ENCODE measurements around the gene SLC25A21. TPM values are rescaled to one million over a fixed set of nuclear protein-coding genes. Genes with fewer than 3 reads are reported as not detected.
"Not testable (repeated sequence)": the region's sequence is repeated elsewhere in the genome, so short reads cannot be mapped to it uniquely, and the experiment has no call there.

SLC25A21 gene
- total RNA-seq, 2 donors from 2014 or later, result not detected

DNA sequence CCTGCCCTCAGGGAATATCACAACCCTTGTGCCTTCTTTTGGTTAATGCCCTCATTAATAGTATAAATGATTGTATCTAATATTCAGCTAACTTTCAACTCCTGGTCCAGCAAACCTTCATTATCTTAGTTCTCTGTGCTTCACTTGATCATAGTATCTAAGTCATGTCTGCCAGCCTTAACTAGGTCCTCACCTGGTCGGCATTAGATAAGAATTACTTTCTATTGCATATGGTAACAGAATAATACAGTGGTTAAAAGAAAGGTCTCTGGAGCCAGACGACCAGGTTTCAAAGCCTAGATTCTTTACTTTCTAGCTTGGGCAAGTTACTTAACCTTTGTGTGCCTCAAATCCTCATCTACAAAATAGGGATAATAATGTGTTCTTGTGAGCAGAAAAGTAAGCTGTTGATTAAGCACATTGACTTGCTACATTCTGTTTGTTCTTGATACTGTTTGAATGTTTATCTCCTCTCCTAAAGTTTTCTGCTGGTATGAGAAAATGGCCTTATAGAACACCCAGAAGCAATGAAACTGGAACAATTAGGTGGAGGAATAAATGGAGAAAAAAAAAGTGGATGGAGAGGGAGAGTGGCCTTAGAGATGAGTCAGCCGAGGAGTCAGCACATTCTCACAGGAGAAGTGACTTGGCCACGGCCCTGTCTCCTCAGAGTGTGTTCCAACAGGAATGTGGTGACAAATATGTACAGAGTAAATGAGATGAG is 176.1 kb downstream of the SLC25A21 start:
- Mint-ChIP-seq H3K27ac (no peak overlapping the region), H3K4me1 (ENCODE audit: low read depth) (no peaks in the 10 kb centered on the region), H3K36me3 (ENCODE audit: insufficient read depth in 2 of 2) (no peaks in the 10 kb centered on the region), H3K9me3 (peaks cover 2 to 5% of the 10 kb centered on the region in 2 donors), H3K4me3 (no peak overlapping the region), H3K27me3 (ENCODE audit: low read depth) (no peaks in the 10 kb centered on the region)
- no peak for ATAC-seq (replicated peaks in 1 of 2)
- DNase-seq, result no peak

DNA sequence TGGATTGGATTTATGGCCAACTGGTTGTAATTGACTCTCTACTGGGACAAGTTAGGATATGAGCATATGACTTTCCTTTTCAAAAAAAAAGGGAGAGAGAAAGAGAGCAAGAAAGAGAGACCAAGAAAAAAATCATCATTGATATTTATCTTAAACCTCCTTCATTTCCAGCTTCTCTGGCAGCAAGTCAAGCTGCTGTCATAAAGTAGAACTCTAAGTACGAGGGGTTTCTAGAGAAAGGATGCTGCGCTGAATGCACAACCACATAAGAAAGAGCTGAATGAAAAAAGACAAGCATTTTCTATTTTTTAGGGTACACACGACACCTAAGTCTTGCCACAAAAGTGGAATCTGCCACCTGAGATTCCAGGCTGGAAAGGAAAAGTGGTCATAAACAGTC is 182.6 kb downstream of the SLC25A21 start:
- ATAC-seq (replicated peaks in 1 of 2), result no peak
- no peak overlapping the region for H3K4me3 Mint-ChIP-seq
- H3K27me3 Mint-ChIP-seq (ENCODE audit: low read depth), result no peaks in the 10 kb centered on the region
- no peaks in the 10 kb centered on the region for H3K36me3 Mint-ChIP-seq (ENCODE audit: insufficient read depth in 2 of 2)
- H3K27ac Mint-ChIP-seq, result no peak overlapping the region
- DNase-seq, result no peak
- H3K9me3 Mint-ChIP-seq, result peaks cover 0 to 4% of the 10 kb centered on the region in 2 donors
- H3K4me1 Mint-ChIP-seq (ENCODE audit: low read depth), result no peaks in the 10 kb centered on the region

DNA sequence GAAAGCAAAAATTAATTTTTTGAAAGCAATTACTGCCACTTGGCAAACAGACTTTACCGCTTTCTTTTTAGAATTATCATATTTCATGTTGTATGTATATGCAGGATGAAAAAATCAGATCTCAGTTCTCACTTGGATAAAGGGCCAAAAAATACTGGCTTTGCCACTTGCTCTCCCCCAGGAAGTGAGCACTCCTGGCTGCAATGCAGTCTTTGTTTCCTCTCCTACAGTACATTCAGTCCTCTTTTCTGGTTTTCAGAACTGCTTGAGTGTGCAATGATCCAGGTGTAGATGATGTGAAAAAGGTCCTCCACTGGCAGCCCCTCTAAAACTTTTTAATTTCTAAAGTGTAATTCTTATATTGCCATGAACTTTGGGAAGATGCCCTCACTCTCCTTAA is 183.4 kb downstream of the SLC25A21 start:
- Mint-ChIP-seq H3K4me1 (ENCODE audit: low read depth) (no peaks in the 10 kb centered on the region), H3K9me3 (peaks cover 0 to 4% of the 10 kb centered on the region in 2 donors), H3K36me3 (ENCODE audit: insufficient read depth in 2 of 2) (no peaks in the 10 kb centered on the region), H3K4me3 (no peak overlapping the region), H3K27me3 (ENCODE audit: low read depth) (no peaks in the 10 kb centered on the region), H3K27ac (no peak overlapping the region)
- no peak for DNase-seq
- ATAC-seq (replicated peaks in 1 of 2), result no peak

DNA sequence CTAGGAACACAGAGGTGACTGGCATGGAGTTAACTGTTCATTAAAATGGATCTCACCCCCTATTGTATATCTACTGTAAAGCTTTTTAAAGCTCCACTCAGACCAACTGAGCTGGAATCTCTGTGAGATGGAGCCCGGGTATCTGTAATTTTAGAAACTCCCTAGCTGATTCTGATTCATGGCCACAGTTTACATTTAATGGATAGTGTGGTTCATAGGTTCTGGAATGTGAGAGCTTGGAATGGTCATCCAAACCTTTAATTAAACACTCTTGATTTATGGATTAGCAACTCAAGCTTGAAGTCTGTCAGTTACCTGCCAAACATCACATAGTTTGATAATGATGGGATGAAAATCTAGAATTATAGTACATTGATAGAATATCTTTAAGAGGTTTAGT is 183.8 kb downstream of the SLC25A21 start:
- Mint-ChIP-seq H3K4me3 (no peak overlapping the region), H3K9me3 (peaks cover 0 to 4% of the 10 kb centered on the region in 2 donors), H3K36me3 (ENCODE audit: insufficient read depth in 2 of 2) (no peaks in the 10 kb centered on the region), H3K27me3 (ENCODE audit: low read depth) (no peaks in the 10 kb centered on the region), H3K4me1 (ENCODE audit: low read depth) (no peaks in the 10 kb centered on the region), H3K27ac (no peak overlapping the region)
- ATAC-seq (replicated peaks in 1 of 2) (no peak), DNase-seq (no peak)

DNA sequence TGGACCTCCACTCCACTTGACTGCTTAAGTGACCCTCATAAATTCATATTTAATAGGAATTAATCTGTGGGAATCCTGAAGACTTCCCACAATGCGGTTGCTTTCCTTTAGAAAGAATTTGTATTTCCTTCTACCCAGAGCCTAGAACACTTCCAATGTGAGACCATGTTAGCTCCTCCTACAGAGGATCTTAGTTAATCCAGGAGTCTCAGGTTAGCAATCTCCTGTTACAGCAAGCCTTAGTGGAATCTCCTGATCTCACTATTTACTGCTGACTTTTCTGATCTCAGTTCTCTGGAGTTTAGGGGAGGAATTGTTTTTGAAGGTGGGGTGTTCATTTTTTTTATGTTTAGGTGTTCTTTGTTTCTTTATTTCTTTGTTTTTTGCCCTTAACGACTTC is 186.0 kb downstream of the SLC25A21 start:
- no peak for ATAC-seq (replicated peaks in 1 of 2)
- no peaks in the 10 kb centered on the region for H3K36me3 Mint-ChIP-seq (ENCODE audit: insufficient read depth in 2 of 2)
- H3K4me3 Mint-ChIP-seq, result no peak overlapping the region
- no peak for DNase-seq
- H3K4me1 Mint-ChIP-seq (ENCODE audit: low read depth), result no peaks in the 10 kb centered on the region
- no peaks in the 10 kb centered on the region for H3K27me3 Mint-ChIP-seq (ENCODE audit: low read depth)
- H3K9me3 Mint-ChIP-seq, result peaks cover 0 to 4% of the 10 kb centered on the region in 2 donors
- H3K27ac Mint-ChIP-seq, result no peak overlapping the region

DNA sequence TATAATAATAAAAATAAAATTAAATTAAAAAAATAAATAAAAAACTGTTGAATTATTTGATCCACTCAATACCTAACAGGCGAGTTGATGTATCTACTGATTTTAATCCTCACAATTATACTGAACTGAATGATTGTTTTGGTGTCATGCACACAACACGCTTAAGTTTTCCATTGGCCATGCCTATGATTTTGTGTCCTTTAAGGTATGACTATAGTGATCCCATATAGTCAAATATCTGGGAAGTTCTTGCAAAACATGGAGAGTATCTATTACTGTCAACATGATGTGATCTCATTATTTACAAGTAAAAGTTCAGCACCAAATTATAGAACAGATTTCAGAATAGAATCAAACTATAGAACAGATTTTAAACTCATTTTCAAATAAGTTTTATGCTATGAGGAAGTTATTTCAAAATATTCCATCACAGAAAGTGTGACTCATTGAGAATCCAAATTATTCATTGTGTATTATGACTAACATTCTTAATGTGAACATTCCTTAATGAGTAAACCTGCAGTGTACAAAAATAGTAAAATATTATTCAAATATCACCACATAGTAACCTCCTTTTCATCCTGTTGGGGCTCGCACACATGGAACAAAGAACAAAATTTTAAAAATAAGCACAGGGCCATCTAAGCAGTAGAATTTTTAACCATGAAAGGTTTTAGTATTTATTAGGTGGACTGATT is 190.4 kb downstream of the SLC25A21 start:
- no peak for ATAC-seq (replicated peaks in 1 of 2)

DNA sequence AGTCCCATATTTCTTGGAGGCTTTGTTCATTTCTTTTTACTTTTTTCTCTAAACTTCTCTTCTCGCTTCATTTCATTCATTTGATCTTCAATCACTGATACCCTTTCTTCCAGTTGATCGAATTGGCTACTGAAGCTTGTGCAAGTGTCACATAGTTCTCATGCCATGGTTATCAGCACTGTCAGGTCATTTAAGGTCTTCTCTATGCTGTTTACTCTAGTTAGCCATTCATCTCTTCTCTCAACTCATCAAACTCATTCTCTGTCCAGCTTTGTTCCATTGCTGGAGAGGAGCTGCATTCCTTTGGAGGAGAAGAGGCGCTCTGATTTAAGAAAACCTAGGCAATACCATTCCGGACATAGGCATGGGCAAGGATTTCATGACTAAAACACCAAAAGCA is 192.0 kb downstream of the SLC25A21 start:
- not testable (repeated sequence) for H3K36me3 Mint-ChIP-seq (ENCODE audit: insufficient read depth in 2 of 2); H3K27me3 Mint-ChIP-seq (ENCODE audit: low read depth); ATAC-seq (replicated peaks in 1 of 2); H3K9me3 Mint-ChIP-seq; DNase-seq; H3K27ac Mint-ChIP-seq; H3K4me1 Mint-ChIP-seq (ENCODE audit: low read depth); H3K4me3 Mint-ChIP-seq

More for the DNA sequence above, 190.4 kb downstream of the SLC25A21 start:
- Mint-ChIP-seq H3K4me1 (ENCODE audit: low read depth) (no peaks in the 10 kb centered on the region), H3K27me3 (ENCODE audit: low read depth) (no peaks in the 10 kb centered on the region), H3K27ac (no peak overlapping the region), H3K9me3 (peaks cover 2 to 6% of the 10 kb centered on the region in 2 donors), H3K4me3 (no peak overlapping the region), H3K36me3 (ENCODE audit: insufficient read depth in 2 of 2) (no peaks in the 10 kb centered on the region)
- DNase-seq, result no peak

DNA sequence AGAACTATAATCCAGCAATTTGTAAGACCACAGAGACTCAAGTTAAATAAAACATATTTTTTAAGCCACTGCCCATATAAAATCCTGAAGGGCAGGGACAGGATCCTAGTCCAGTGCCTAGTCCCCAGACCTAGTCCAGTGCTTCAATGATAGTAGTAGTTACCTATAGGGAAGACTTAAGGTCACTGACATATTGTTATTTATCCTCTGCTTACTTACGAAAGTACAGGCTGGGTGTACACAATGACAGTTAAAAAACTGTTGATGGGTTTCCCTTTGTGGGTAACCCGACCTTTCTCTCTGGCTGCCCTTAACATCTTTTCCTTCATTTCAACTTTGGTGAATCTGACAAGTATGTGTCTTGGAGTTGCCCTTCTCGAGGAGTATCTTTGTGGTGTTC is 192.5 kb downstream of the SLC25A21 start:
- Mint-ChIP-seq H3K9me3 (peaks cover 2 to 4% of the 10 kb centered on the region in 2 donors), H3K27ac (no peak overlapping the region), H3K4me3 (no peak overlapping the region), H3K27me3 (ENCODE audit: low read depth) (no peaks in the 10 kb centered on the region), H3K36me3 (ENCODE audit: insufficient read depth in 2 of 2) (no peaks in the 10 kb centered on the region), H3K4me1 (ENCODE audit: low read depth) (no peaks in the 10 kb centered on the region)
- DNase-seq, result no peak
- ATAC-seq (replicated peaks in 1 of 2), result no peak

DNA sequence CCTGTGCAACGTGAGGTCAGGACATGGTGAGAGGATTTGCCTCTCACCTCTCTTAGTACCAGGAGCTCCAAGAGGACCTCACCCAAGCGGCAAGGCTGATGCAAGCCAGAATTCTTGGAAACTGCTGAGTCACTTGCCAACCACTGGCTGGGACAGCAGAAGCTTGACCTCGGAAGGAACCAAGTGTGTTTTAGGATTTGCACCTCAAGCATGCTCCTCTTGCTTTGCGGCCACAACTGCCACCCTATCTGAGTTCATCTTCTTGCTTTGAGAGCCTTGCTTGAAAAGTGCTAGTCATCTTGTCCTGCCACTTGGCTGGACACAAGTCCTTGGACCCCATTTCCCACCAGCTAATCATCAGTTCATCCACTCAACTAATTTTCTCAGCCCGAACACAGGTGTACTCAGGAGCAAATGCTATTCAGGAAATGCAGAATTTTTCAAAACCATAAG is 195.8 kb downstream of the SLC25A21 start:
- ATAC-seq (replicated peaks in 1 of 2), result no peak
- H3K4me1 Mint-ChIP-seq (ENCODE audit: low read depth), result no peaks in the 10 kb centered on the region

DNA sequence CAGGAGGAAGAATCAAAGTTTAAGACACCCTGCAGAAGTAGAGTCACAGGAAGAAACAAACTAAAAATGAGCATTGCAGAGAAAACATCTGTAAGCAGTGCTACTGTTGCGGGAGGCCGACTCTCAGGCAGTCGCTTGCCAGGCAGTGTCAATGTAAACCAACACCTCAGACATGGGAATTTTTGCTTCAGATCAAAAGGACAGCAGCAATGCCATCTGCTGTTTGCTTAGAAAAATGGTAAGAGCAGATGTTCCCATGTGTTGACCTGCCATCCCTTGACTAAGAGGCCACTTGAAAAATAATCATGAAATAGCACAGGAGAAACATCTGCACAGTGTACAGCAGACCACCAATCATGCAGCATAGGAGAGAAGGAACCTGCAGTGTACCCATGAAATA is 196.6 kb downstream of the SLC25A21 start:
- H3K27me3 Mint-ChIP-seq (ENCODE audit: low read depth), result no peaks in the 10 kb centered on the region
- H3K36me3 Mint-ChIP-seq (ENCODE audit: insufficient read depth in 2 of 2), result no peaks in the 10 kb centered on the region
- ATAC-seq (replicated peaks in 1 of 2) (no peak), DNase-seq (no peak)
- H3K4me1 Mint-ChIP-seq (ENCODE audit: low read depth), result no peaks in the 10 kb centered on the region
- peaks cover 5 to 7% of the 10 kb centered on the region in 2 donors for H3K9me3 Mint-ChIP-seq
- no peak overlapping the region for H3K4me3 Mint-ChIP-seq
- no peak overlapping the region for H3K27ac Mint-ChIP-seq

More for the DNA sequence above, 195.8 kb downstream of the SLC25A21 start:
- no peak overlapping the region for H3K27ac Mint-ChIP-seq
- no peak for DNase-seq
- H3K27me3 Mint-ChIP-seq (ENCODE audit: low read depth), result no peaks in the 10 kb centered on the region
- no peaks in the 10 kb centered on the region for H3K36me3 Mint-ChIP-seq (ENCODE audit: insufficient read depth in 2 of 2)
- H3K4me3 Mint-ChIP-seq, result no peak overlapping the region
- H3K9me3 Mint-ChIP-seq, result peaks cover 5 to 7% of the 10 kb centered on the region in 2 donors

DNA sequence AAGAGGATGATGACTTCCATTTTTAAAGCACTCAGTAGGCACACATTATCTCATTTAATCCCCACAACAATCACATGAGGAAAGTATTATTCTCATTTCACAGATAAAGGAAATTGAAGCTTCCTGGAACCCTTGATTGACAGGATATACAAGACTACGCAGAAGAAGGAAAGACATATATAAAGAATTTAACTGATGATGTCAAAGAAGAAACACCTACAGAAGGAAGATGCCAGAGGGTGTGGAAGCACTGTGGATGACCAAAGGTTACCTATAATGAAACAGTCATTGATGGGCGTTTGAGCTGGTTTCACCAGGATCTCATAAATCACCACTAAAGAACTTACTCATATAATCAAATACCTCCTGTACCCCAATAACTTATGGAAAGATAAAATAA is 197.4 kb downstream of the SLC25A21 start:
- ATAC-seq (replicated peaks in 1 of 2) (no peak), DNase-seq (no peak)
- H3K9me3 Mint-ChIP-seq, result peaks cover 1 to 5% of the 10 kb centered on the region in 2 donors
- no peak overlapping the region for H3K27ac Mint-ChIP-seq
- H3K4me1 Mint-ChIP-seq (ENCODE audit: low read depth), result no peaks in the 10 kb centered on the region
- H3K27me3 Mint-ChIP-seq (ENCODE audit: low read depth), result no peaks in the 10 kb centered on the region
- no peaks in the 10 kb centered on the region for H3K36me3 Mint-ChIP-seq (ENCODE audit: insufficient read depth in 2 of 2)
- no peak overlapping the region for H3K4me3 Mint-ChIP-seq

DNA sequence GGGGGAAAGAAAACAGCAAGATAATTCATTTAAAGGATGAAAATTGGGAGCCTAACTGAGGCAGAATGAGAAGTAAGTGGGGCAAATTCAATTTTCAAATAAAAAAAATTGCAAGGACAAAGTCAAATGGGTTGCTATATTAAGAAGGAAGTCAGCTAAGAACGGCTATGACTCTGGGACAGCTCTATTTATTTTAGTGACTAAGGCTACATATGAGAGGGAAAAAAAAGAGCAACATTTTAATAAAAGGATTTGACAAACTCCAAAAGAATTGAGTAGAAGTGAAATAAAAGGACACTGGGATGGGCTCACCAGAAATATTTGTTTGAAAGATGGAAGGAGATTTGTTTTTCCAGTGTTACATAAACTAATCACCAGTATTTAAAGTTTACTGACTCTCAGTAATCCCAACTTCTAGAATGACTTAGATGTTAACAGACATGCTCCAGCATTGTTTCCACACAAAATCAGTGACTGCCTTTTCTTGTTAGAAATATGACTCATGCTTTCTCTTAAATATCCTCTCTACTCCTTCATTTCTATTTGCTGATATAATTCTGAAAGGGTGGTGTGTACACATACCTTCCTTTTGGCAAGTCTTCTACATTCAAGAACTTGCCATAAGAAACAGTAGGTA is 198.5 kb downstream of the SLC25A21 start:
- H3K4me1 Mint-ChIP-seq (ENCODE audit: low read depth), result no peaks in the 10 kb centered on the region
- no peak for ATAC-seq (replicated peaks in 1 of 2)
- H3K36me3 Mint-ChIP-seq (ENCODE audit: insufficient read depth in 2 of 2), result no peaks in the 10 kb centered on the region
- H3K27ac Mint-ChIP-seq, result no peak overlapping the region
- peaks cover 1 to 5% of the 10 kb centered on the region in 2 donors for H3K9me3 Mint-ChIP-seq
- DNase-seq, result no peak
- no peak overlapping the region for H3K4me3 Mint-ChIP-seq
- no peaks in the 10 kb centered on the region for H3K27me3 Mint-ChIP-seq (ENCODE audit: low read depth)

DNA sequence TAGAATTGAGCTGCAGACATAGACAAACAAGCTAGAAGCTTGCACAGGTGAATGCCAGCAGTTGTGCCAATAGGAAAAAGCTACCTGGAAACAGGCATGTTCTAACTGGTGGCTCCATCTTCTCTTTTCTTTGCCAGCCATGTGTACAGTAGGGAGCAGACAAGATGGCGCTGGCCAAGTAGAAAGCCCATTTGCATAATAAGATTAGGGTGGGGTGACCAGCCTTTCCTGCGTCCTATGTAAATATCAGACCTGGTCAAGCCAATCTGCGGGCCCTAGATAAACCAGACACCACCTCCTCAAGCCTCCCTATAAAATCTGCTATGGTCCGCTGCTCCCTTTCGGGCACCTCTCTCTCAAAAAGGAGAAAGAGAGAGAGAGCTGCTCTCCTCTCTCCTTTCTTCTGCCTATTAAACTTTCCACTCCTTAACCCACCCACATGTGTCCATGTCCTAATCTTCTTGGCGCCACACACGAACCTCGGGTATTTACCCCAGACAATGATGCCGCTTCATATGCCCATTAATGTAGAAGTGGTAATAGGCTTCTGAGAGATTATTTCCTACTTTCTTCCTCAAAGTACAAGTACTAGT is 201.0 kb downstream of the SLC25A21 start:
- DNase-seq, result no peak
- Mint-ChIP-seq H3K4me1 (ENCODE audit: low read depth) (no peaks in the 10 kb centered on the region), H3K27me3 (ENCODE audit: low read depth) (no peaks in the 10 kb centered on the region), H3K9me3 (peaks cover 1 to 5% of the 10 kb centered on the region in 2 donors), H3K4me3 (no peak overlapping the region), H3K36me3 (ENCODE audit: insufficient read depth in 2 of 2) (no peaks in the 10 kb centered on the region), H3K27ac (no peak overlapping the region)
- ATAC-seq (replicated peaks in 1 of 2), result no peak
